ENCODE measurements around the gene TMEM190. TPM values are rescaled to one million over a fixed set of nuclear protein-coding genes. Genes with fewer than 3 reads are reported as not detected.
A peak's percentile ranks its signal among the peaks of the same experiment; 100 is the strongest.

The TMEM190 gene
- total and polyA plus RNA-seq, 10 of the 15 experiments (the other 5 are each of a cell fraction or from before 2014, with no cell fraction given), result not detected

DNA sequence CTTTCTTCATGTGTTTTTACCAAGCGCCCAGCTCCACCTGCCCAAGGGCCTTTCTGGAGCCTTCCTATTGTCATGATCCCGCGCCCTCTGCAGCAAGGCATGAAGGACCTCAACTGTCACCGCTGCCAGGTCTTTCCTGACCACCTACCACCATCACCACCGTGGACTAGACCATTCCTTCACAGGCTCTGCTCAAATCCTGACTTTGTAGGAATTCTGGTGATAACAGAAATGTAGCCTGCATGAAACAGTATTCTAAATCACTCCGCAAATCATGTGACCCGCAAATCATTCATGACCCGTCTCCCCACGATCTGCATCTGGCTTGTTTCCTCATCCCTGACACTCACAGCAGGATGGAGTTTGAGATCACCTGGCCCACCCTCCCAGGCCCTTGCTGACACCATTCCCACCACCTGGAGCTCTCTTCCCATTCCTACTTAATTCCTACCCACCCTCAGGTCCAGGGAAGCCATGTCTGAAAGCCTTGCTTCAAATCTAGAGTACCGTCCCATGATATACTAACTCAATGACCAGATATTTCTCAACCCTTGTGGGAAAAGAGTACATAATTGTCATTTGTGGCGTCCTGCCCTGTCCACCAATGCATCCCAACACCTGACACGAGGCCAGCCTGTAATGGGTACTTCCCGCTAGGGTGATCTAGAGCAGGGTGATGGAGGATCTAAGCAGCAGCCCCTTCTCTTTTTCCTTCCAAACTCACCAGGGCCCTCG, 29.6 kb downstream of the TMEM190 start:
- H3K27me3 ChIP-seq (replicated peaks in 1 of 2; ENCODE audit: control insufficient read depth in 2 of 2, insufficient read depth in 2 of 2, low read length in 1 of 2), result no peaks in the 10 kb centered on the region
- FAIRE-seq (no peak), DNase-seq (ENCODE audit: low read depth, low spot score) (no peak), ATAC-seq (no peak)
- TF ChIP-seq POLR2A (IDR thresholded peaks at IDR 0.05; ENCODE audit: low read depth, low read length) (peak; percentile 41), ZBTB33 (IDR thresholded peaks at IDR 0.05) (no peak), RB1 (IDR thresholded peaks at IDR 0.05; ENCODE audit: borderline replicate concordance) (no peak), MTA3 (IDR thresholded peaks at IDR 0.05; ENCODE audit: borderline replicate concordance, low read length) (no peak), BACH1 (IDR thresholded peaks at IDR 0.05; ENCODE audit: borderline replicate concordance) (no peak)
- TF ChIP-seq, protein P1, sequence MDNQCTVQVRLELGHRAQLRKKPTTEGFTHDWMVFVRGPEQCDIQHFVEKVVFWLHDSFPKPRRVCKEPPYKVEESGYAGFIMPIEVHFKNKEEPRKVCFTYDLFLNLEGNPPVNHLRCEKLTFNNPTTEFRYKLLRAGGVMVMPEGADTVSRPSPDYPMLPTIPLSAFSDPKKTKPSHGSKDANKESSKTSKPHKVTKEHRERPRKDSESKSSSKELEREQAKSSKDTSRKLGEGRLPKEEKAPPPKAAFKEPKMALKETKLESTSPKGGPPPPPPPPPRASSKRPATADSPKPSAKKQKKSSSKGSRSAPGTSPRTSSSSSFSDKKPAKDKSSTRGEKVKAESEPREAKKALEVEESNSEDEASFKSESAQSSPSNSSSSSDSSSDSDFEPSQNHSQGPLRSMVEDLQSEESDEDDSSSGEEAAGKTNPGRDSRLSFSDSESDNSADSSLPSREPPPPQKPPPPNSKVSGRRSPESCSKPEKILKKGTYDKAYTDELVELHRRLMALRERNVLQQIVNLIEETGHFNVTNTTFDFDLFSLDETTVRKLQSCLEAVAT (IDR thresholded peaks at IDR 0.05), result peak; percentile 78
- TF ChIP-seq, protein P2, sequence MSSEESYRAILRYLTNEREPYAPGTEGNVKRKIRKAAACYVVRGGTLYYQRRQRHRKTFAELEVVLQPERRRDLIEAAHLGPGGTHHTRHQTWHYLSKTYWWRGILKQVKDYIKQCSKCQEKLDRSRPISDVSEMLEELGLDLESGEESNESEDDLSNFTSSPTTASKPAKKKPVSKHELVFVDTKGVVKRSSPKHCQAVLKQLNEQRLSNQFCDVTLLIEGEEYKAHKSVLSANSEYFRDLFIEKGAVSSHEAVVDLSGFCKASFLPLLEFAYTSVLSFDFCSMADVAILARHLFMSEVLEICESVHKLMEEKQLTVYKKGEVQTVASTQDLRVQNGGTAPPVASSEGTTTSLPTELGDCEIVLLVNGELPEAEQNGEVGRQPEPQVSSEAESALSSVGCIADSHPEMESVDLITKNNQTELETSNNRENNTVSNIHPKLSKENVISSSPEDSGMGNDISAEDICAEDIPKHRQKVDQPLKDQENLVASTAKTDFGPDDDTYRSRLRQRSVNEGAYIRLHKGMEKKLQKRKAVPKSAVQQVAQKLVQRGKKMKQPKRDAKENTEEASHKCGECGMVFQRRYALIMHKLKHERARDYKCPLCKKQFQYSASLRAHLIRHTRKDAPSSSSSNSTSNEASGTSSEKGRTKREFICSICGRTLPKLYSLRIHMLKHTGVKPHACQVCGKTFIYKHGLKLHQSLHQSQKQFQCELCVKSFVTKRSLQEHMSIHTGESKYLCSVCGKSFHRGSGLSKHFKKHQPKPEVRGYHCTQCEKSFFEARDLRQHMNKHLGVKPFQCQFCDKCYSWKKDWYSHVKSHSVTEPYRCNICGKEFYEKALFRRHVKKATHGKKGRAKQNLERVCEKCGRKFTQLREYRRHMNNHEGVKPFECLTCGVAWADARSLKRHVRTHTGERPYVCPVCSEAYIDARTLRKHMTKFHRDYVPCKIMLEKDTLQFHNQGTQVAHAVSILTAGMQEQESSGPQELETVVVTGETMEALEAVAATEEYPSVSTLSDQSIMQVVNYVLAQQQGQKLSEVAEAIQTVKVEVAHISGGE (CRISPR knock-in tag; IDR thresholded peaks at IDR 0.05), result no peak
- TF ChIP-seq, protein P3, sequence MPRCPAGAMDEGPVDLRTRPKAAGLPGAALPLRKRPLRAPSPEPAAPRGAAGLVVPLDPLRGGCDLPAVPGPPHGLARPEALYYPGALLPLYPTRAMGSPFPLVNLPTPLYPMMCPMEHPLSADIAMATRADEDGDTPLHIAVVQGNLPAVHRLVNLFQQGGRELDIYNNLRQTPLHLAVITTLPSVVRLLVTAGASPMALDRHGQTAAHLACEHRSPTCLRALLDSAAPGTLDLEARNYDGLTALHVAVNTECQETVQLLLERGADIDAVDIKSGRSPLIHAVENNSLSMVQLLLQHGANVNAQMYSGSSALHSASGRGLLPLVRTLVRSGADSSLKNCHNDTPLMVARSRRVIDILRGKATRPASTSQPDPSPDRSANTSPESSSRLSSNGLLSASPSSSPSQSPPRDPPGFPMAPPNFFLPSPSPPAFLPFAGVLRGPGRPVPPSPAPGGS (IDR thresholded peaks at IDR 0.05; ENCODE audit: borderline replicate concordance, insufficient read depth, low read depth, low read length, poor library complexity, severe bottlenecking), result no peak
- ChIA-PET POLR2A (interaction anchor here (0.5 to 3.2 kb wide), 7 partner anchors 16 to 726 kb away, joined by 3 to 21 read pairs (median 5); partner anchors contain the start of genes HSPBP1, KMT5C and TMEM238), CTCF (interaction anchor here (0.7 to 1.5 kb wide), 2 partner anchors 23 to 104 kb away, joined by 3 to 8 read pairs; no protein-coding TSS in a partner anchor), SMC1A (ENCODE audit: uncharacterized antibody, unreplicated experiment) (interaction anchor here (1.0 kb wide), 1 partner anchor 22 kb away, joined by 3 read pairs; the partner anchor contains the start of gene TMEM238), RAD21 (ENCODE audit: unreplicated experiment) (interaction anchor here (0.7 to 2.3 kb wide), 4 partner anchors 16 to 104 kb away, joined by 3 to 6 read pairs (median 5); partner anchors contain the start of gene TMEM238)
- peaks cover 12 to 22% of the 10 kb centered on the region in 2 experiments; a peak in 3 of 4 replicates for H3K36me3 ChIP-seq (ENCODE audit: control insufficient read depth in 2 of 2, insufficient read depth in 2 of 2, low read length in 1 of 2)
- intact Hi-C loops (cut with micrococcal nuclease; ENCODE audit: unreplicated experiment) (no loop called here), in situ Hi-C loops (cut with MboI) (no loop called here)
- H3K9ac ChIP-seq (ENCODE audit: control insufficient read depth, insufficient read depth, low read length), result peak overlapping the region; percentile 93
- H3K9me3 ChIP-seq (replicated peaks; ENCODE audit: control insufficient read depth, insufficient read depth, low read length), result peaks cover 5% of the 10 kb centered on the region; the same call in 1 of the 3 replicates
- no peak overlapping the region for H2AFZ ChIP-seq (ENCODE audit: control insufficient read depth, low read depth, low read length)
- 34% methylated on average over 14 of the region's 14 CpGs for WGBS (ENCODE audit: insufficient coverage, insufficient replicate concordance, low lambda C conversion rate, missing lambda C conversion rate)
- peaks cover 20% of the 10 kb centered on the region for H3K4me1 ChIP-seq (ENCODE audit: control insufficient read depth, insufficient read depth, low read length)
- BruUV-seq (replicated peaks), result TSS peak; percentile 79
- H3K4me3 ChIP-seq, result peak overlapping the region; percentile 93
- peak overlapping the region; percentile 95 for H3K4me2 ChIP-seq (ENCODE audit: control insufficient read depth, insufficient read depth)
- H3K27ac ChIP-seq (ENCODE audit: control insufficient read depth, insufficient read depth), result peak overlapping the region; percentile 98
- peaks cover 3% of the 10 kb centered on the region for H4K20me1 ChIP-seq (ENCODE audit: control insufficient read depth, insufficient read depth)
- peaks cover 41% of the 10 kb centered on the region for H3K79me2 ChIP-seq (ENCODE audit: control insufficient read depth, insufficient read depth, low read length)

Data from GM12878 (cell line).